ENCODE results near the gene WDR6.
A peak's percentile ranks its signal among the peaks of the same experiment; 100 is the strongest.

Gene WDR6

GRCh38 chr3:49017971-49018706, 10.9 kb downstream of the WDR6 start, which contains the start of gene DALRD3:
Gene DALRD3, minus strand, starts transcription at chr3:49018580. Its CDS starts 16 bp downstream, at chr3:49018564.
- H3K9me3 ChIP-seq (ENCODE audit: control insufficient read depth, low read length), result no peaks in the 10 kb centered on the region
- peak within 1 kb of the TSS; percentile 95 for H2AFZ ChIP-seq
- peak within 1 kb of the TSS; percentile 79 for H3K9ac ChIP-seq
- H3K79me2 ChIP-seq, result peaks cover 3% of the 10 kb centered on the region
- TF ChIP-seq CTCF (IDR thresholded peaks at IDR 0.05), result no peak
- H3K36me3 ChIP-seq (ENCODE audit: control insufficient read depth, insufficient read depth, low read length), result no peaks in the 10 kb centered on the region
- peak within 1 kb of the TSS; percentile 81 for H3K27ac ChIP-seq
- H3K4me2 ChIP-seq (ENCODE audit: low read length), result peak within 1 kb of the TSS; percentile 94
- H3K4me1 ChIP-seq, result peaks cover 12% of the 10 kb centered on the region
- H3K4me3 ChIP-seq (ENCODE audit: low read depth, low read length), result peak within 1 kb of the TSS; percentile 89
- no peaks in the 10 kb centered on the region for H3K27me3 ChIP-seq (ENCODE audit: control insufficient read depth, insufficient read depth, low read length)

- H3K36me3 ChIP-seq (ENCODE audit: control insufficient read depth, insufficient read depth, low read length), result no peaks in the 10 kb centered on the region
- peak overlapping the region; percentile 79 for H3K9ac ChIP-seq
- H3K4me3 ChIP-seq (ENCODE audit: low read depth, low read length), result peak overlapping the region; percentile 89
- H3K27ac ChIP-seq, result peak overlapping the region; percentile 81
- no peak for TF ChIP-seq CTCF (IDR thresholded peaks at IDR 0.05)
- H2AFZ ChIP-seq, result peak overlapping the region; percentile 95
- peak overlapping the region; percentile 94 for H3K4me2 ChIP-seq (ENCODE audit: low read length)
- no peaks in the 10 kb centered on the region for H3K27me3 ChIP-seq (ENCODE audit: control insufficient read depth, insufficient read depth, low read length)
- H3K79me2 ChIP-seq, result peaks cover 3% of the 10 kb centered on the region
- peaks cover 12% of the 10 kb centered on the region for H3K4me1 ChIP-seq
- no peaks in the 10 kb centered on the region for H3K9me3 ChIP-seq (ENCODE audit: control insufficient read depth, low read length)
Observed at GRCh38 chr3:49018707-49019006, 11.5 kb downstream of the WDR6 start.

GRCh38 chr3:49019941-49020329, 12.7 kb downstream of the WDR6 start:
- Histone ChIP-seq H3K4me1 (peaks cover 12% of the 10 kb centered on the region), H3K9ac (no peak overlapping the region), H3K79me2 (peaks cover 3% of the 10 kb centered on the region), H3K9me3 (ENCODE audit: control insufficient read depth, low read length) (no peaks in the 10 kb centered on the region), H2AFZ (peak overlapping the region; percentile 92), H3K36me3 (ENCODE audit: control insufficient read depth, insufficient read depth, low read length) (no peaks in the 10 kb centered on the region), H3K4me3 (ENCODE audit: low read depth, low read length) (peak overlapping the region; percentile 92), H3K27ac (peak overlapping the region; percentile 97), H3K27me3 (ENCODE audit: control insufficient read depth, insufficient read depth, low read length) (no peaks in the 10 kb centered on the region), H3K4me2 (ENCODE audit: low read length) (peak overlapping the region; percentile 100)
- TF ChIP-seq CTCF (IDR thresholded peaks at IDR 0.05), result no peak

GRCh38 chr3:49020330-49021212, 13.4 kb downstream of the WDR6 start:
- Histone ChIP-seq H3K27me3 (ENCODE audit: control insufficient read depth, insufficient read depth, low read length) (no peaks in the 10 kb centered on the region), H3K9ac (peak overlapping the region; percentile 91), H3K4me1 (peaks cover 12% of the 10 kb centered on the region), H2AFZ (peak overlapping the region; percentile 92), H3K9me3 (ENCODE audit: control insufficient read depth, low read length) (no peaks in the 10 kb centered on the region), H3K4me2 (ENCODE audit: low read length) (peak overlapping the region; percentile 100), H3K36me3 (ENCODE audit: control insufficient read depth, insufficient read depth, low read length) (no peaks in the 10 kb centered on the region), H3K27ac (peak overlapping the region; percentile 97), H3K4me3 (ENCODE audit: low read depth, low read length) (peak overlapping the region; percentile 92), H3K79me2 (peaks cover 3% of the 10 kb centered on the region)
- TF ChIP-seq CTCF (IDR thresholded peaks at IDR 0.05), result no peak
